ENCODE data around the gene PFKFB3. TPM values are rescaled to one million over a fixed set of nuclear protein-coding genes. Genes with fewer than 3 reads are reported as not detected.

The PFKFB3 gene
- total and polyA plus RNA-seq, 2 of the 4 experiments (the other 2 are of a cell fraction) = 34.1 to 45.5 TPM

DNA sequence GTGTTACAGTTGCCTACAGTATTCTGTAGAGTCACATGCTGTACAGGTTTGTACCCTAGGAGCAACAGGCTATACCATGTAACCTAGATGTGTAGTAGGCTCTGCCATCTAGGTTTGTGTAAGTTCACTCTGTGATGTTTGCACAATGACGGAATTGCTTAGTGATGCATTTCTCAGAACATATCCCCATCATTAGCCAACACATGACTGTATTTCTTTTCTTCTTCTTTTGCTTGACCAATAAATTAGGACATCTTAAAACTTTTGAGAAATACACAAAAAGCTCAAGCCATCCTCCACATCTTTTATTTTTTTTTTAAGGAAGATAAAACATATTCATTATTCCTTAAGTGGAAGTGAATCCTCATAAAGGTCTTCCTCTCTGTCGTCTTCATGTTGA, 5.4 kb upstream of the PFKFB3 start:
- no peak overlapping the region for H4K8ac ChIP-seq (ENCODE audit: low read depth in 2 of 2, low read length in 2 of 2)
- H2AK5ac ChIP-seq (ENCODE audit: low read depth, low read length) = peak overlapping the region; percentile 52; the same call in 1 of the 2 replicates
- WGBS, 2 experiments (ENCODE audit: extremely low coverage in 2 of 2, insufficient read length in 1 of 2) = no CpG with 5 or more reads among the region's 2 CpGs
- no peak overlapping the region for H2BK20ac ChIP-seq (ENCODE audit: low read depth, low read length)
- ChIA-PET CTCF (interaction anchor here (0.6 kb wide), 1 partner anchor 10 kb away, joined by 4 read pairs; no protein-coding TSS in a partner anchor), POLR2A (ENCODE audit: unreplicated experiment) (no interaction called here)
- H3K9ac ChIP-seq (ENCODE audit: low read depth, low read length) = no peak overlapping the region
- no peak overlapping the region; the same call in 1 of the 2 replicates for H3K56ac ChIP-seq (ENCODE audit: extremely low read depth, insufficient read depth, low read length)
- H3K4me3 ChIP-seq (ENCODE audit: insufficient read depth, low read depth, low read length) = no peak overlapping the region
- no peak overlapping the region for H3K4me2 ChIP-seq (ENCODE audit: low read depth, low read length)
- no peak overlapping the region for H3K18ac ChIP-seq (ENCODE audit: low read depth, low read length)
- H4K20me1 ChIP-seq (ENCODE audit: insufficient read depth, low read length) = peaks cover 59% of the 10 kb centered on the region
- BruUV-seq (replicated peaks) = no TSS peak
- H2AFZ ChIP-seq (replicated peaks; ENCODE audit: low read length, poor library complexity) = no peak overlapping the region
- no peak overlapping the region for H4K5ac ChIP-seq (ENCODE audit: low read depth, low read length)
- H3K4ac ChIP-seq (ENCODE audit: low read depth, low read length) = no peak overlapping the region
- no peak overlapping the region for H3K27ac ChIP-seq (ENCODE audit: insufficient read depth, low read length)
- no peak overlapping the region; the same call in 2 of the 3 replicates for H2BK15ac ChIP-seq (ENCODE audit: low read depth, low read length)
- intact Hi-C loops (cut with micrococcal nuclease) (no loop called here), dilution Hi-C loops (cut with HindIII; ENCODE audit: low sequenced_read_pairs, unreplicated experiment) (no loop called here), in situ Hi-C loops (cut with MboI; ENCODE audit: low sequenced_read_pairs) (loop anchor here (5.0 kb wide), 1 partner anchor 85 kb away; no protein-coding TSS in a partner anchor)
- H3K4me1 ChIP-seq (ENCODE audit: control insufficient read depth, insufficient read depth, low read length) = peaks cover 26% of the 10 kb centered on the region
- H4K91ac ChIP-seq (ENCODE audit: insufficient read depth, low read depth, low read length) = no peak overlapping the region
- peaks cover 16% of the 10 kb centered on the region for H3K9me1 ChIP-seq (ENCODE audit: insufficient read depth, low read length)
- no peaks in the 10 kb centered on the region for H3K36me3 ChIP-seq (ENCODE audit: control insufficient read depth, insufficient read depth, low read length)
- no peak overlapping the region for H2AK9ac ChIP-seq (replicated peaks; ENCODE audit: low read depth, low read length, poor library complexity)
- no peaks in the 10 kb centered on the region for H3K27me3 ChIP-seq (ENCODE audit: control insufficient read depth, insufficient read depth, low read length)
- DNase-seq (no peak), ATAC-seq (ENCODE audit: low read depth) (no peak)
- TF ChIP-seq RAD21 (IDR thresholded peaks at IDR 0.05; ENCODE audit: low read length) (no peak), MAFK (IDR thresholded peaks at IDR 0.05; ENCODE audit: low read depth, low read length) (0 out of 2 replicates have a peak, but pooled peaks have one; percentile 16)
- H3K79me1 ChIP-seq (ENCODE audit: low read depth in 1 of 2, low read length in 2 of 2) = peaks cover 26 to 79% of the 10 kb centered on the region in 2 experiments
- H3K9me3 ChIP-seq (ENCODE audit: control insufficient read depth, insufficient read depth, low read length) = no peaks in the 10 kb centered on the region
- no peak overlapping the region for H3K14ac ChIP-seq (replicated peaks; ENCODE audit: low read depth, low read length)
- no peak overlapping the region for H3K23ac ChIP-seq (ENCODE audit: low read depth, low read length)
- no peak overlapping the region for H2BK5ac ChIP-seq (ENCODE audit: low read depth, low read length, poor library complexity, severe bottlenecking)
- H2BK120ac ChIP-seq (ENCODE audit: low read depth, low read length) = no peak overlapping the region
